B cell (primary cell): Measurements from ENCODE around the gene FAM114A1.

Experiments used
- EZH2 ChIP-seq: IDR thresholded peaks from 2 replicates; pipeline ENCODE4 v1.6.1; 2012; ENCODE audit warnings: borderline replicate concordance, low read depth, mild to moderate bottlenecking, moderate library complexity, low read length; ENCODE audit not compliant: insufficient read depth, poor library complexity, severe bottlenecking
- TF ChIP-seq, protein P1 (sequence below): fragments of 200-600 bp; IDR thresholded peaks from one replicate; pipeline ENCODE4 v1.8.0; 2022; ENCODE audit warnings: antibody characterized with exemption, mild to moderate bottlenecking

DNA sequence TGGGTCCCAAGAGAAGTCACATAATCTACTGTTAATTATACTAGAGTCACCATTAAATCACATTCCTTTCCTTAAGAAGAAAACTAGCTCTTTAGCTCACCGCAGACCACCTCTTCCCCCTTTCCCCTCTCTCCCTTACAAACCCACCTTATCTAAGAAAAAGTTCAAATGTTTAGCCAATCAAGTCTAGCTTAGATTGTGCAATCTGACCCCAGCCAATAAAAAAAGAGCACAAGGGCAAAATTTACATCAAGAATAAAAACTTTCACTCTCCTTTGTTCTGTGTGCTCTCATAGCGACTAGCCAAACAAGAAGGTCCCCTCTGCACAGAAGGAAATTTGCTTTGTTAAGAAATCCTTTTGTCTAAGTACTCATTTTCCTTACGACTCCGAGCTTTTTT is 88.4 kb downstream of the FAM114A1 start:
- TF ChIP-seq, protein P1, sequence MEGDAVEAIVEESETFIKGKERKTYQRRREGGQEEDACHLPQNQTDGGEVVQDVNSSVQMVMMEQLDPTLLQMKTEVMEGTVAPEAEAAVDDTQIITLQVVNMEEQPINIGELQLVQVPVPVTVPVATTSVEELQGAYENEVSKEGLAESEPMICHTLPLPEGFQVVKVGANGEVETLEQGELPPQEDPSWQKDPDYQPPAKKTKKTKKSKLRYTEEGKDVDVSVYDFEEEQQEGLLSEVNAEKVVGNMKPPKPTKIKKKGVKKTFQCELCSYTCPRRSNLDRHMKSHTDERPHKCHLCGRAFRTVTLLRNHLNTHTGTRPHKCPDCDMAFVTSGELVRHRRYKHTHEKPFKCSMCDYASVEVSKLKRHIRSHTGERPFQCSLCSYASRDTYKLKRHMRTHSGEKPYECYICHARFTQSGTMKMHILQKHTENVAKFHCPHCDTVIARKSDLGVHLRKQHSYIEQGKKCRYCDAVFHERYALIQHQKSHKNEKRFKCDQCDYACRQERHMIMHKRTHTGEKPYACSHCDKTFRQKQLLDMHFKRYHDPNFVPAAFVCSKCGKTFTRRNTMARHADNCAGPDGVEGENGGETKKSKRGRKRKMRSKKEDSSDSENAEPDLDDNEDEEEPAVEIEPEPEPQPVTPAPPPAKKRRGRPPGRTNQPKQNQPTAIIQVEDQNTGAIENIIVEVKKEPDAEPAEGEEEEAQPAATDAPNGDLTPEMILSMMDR, result no peak
- no peak for TF ChIP-seq EZH2
